HG02571 (cell line): ENCODE measurements around the gene IREB2.
"Not testable (repeated sequence)": the region's sequence is repeated elsewhere in the genome, so short reads cannot be mapped to it uniquely, and the experiment has no call there.

Experiments used
- ATAC-seq: cut with Tn5 transposase; IDR thresholded peaks from one replicate; pipeline ENCODE4 v1.9.1; 2021; ENCODE audit warnings: mild to moderate bottlenecking, moderate library complexity; ENCODE audit not compliant: unreplicated experiment

IREB2 gene

GRCh38 chr15:78461171-78461888 is 23.3 kb downstream of the IREB2 start:
- ATAC-seq: no peak

DNA sequence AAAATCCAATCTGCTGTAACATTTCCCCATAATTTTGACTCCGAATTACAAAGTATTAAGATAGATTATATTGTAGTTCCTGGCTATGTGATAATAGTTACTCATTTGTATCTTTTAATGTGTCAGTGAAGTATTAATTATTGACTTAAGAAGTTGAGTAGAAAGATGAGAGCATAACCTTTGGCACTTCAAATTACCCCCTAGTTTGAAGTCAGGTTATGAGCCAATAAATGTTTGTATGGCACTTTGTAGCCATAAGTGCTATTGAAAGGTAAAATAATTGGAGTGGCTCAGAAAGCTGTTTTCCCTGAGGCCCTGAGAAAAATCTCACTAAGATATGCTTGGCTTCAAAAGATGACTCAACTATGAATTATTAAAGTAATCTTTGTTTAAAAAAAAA is 31.0 kb downstream of the IREB2 start:
- ATAC-seq: no peak

DNA sequence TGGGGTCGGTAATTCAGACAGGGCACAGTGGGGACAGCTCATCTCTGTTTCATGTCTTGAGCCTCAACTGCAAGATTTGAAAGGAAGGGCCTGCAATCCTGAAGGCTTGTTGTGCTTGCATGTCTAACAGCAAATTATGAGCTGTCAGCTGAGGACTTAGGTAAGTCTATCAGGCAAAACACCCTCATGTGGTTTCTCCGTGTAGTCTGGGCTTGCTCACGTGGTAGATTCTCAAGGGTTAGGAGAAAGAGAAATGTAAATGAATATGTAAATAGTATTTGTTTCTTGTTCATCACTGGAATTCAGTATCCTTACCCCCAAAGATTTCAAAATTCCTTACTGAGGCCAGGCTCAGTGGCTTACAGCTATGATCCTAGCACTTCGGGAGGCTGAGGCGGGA is 39.3 kb downstream of the IREB2 start:
- ATAC-seq: no peak

GRCh38 chr15:78479650-78480049 is 41.6 kb downstream of the IREB2 start:
- no peak for ATAC-seq

DNA sequence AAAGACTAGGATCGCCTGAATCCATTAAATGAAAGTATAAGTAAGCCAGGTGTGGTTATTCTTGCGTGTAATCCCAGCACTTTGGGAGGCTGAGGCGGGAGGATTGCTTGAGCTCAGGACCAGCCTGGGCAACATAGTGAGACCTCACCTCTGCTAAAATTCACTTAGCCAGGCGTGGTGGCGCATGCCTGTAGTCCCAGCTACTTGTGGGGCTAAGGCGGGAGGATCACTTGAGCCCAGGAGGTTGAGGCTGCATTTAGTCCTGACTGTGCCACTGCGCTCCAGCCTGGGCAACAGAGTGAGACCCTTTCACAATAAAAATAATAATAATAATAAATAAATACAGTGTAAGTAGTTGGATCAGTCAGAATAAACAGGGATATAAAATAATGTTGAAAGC is 43.9 kb downstream of the IREB2 start:
- ATAC-seq: no peak

DNA sequence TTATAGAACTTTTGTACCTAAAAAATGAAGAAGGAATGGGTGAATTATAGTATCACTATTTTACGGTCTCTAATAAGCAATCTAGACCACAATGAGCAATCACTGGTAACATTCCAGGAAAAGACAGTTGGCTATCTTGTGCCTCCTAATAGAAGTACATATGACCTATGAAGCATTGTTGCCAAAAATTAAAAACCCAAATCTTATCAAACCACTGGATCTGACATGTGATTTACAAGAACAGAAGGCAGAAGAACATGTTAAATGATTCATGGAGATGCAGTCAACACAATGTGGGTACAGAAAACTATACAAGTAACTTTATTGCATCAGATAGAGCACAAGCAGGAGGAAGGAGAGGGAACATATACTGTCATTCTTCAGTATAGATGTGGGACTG is 54.9 kb downstream of the IREB2 start:
- no peak for ATAC-seq

GRCh38 chr15:78501857-78502256 is 63.8 kb downstream of the IREB2 start:
- ATAC-seq: no peak

- no peak for ATAC-seq
These were observed 64.6 kb downstream of the IREB2 start for GRCh38 chr15:78502641-78503040.

DNA sequence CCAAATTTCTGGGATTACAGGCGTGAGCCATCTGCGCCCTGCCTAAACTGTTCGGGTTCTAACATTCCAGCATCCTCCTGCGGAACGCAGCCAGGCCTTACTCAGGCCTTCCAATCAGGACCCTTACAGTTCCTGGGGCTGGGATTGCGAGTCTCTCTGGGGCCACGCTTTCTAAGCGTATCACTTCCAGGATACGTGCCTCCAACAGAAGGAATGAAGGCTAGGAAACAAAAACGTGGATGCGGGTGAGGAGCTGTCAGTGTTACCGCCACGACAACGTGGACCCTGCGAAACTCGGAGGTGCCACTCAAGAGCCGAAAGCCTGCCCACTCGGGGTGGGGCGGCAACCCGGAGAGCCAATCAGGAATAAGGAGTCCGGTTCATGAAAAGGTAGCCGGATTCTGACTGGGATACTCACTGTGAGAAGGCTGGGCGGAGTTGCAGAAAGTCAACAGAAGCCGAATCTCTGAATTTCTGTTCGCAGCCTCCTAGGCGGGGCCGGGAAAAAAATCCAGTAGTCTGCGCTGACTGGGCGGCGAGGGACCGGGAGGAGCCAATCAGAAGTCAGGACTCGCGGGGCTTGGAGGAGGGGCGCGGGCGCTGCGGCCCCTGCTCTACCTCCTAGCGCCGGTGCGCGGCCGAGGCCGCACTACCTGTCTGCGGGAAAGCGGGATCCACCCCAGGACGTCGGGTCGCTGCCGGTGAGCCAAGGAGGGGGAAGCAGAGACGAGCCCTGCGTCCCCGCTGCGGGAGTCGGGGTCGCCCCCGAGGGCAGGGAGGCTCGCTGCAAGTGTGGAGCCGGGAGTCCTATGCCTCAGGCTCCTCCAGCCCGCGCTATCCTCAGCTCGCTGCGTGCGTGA is 69.2 kb downstream of the IREB2 start, which contains the start of gene HYKK:
TSS of gene HYKK (plus strand) at position 607 of the 860 bp plus-strand sequence. CDS start 5,512 bp downstream, outside the sequence.
- ATAC-seq: peak; percentile 90

- peak; percentile 30 for ATAC-seq
These were observed 69.8 kb downstream of the IREB2 start for GRCh38 chr15:78507831-78508160.

GRCh38 chr15:78508272-78508671 is 70.3 kb downstream of the IREB2 start:
- ATAC-seq: no peak

- no peak for ATAC-seq
These were observed 71.8 kb downstream of the IREB2 start for GRCh38 chr15:78509726-78510312.

DNA sequence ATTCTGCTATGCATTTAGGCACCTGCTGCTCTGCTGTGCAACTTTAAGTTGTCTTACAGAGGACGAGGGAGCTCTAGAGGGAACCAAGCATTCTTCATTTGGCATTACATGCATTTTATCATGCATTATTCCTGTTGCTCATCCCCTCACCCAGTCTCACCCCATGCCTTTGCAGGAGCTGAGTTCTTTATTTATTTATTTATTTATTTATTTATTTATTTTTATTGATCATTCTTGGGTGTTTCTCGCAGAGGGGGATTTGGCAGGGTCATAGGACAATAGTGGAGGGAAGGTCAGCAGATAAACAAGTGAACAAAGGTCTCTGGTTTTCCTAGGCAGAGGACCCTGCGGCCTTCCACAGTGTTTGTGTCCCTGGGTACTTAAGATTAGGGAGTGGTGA is 82.0 kb downstream of the IREB2 start:
- not testable (repeated sequence) for ATAC-seq

GRCh38 chr15:78524230-78524629 is 86.2 kb downstream of the IREB2 start:
- no peak for ATAC-seq

- no peak for ATAC-seq
These were observed 89.3 kb downstream of the IREB2 start for GRCh38 chr15:78527325-78527724.

DNA sequence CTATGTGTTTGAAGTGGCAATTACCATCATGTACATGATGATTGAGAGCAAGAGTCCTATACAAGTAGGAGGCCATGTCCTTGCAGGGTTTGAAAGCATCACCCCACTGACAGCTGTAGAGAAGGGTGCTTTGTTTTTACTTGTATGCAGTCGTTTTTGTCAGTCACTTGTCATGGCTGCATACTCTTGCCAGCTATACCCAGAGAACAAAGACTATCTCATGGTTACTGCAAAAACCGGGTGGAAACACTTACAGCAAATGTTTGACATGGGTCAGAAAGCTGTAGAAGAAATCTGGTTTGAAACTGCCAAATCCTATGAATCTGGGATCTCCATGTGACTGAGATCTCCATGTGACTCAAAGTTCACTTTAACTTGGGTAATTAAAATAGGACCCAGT is 95.3 kb downstream of the IREB2 start:
- ATAC-seq: no peak

GRCh38 chr15:78536134-78536533 is 98.1 kb downstream of the IREB2 start:
- no peak for ATAC-seq

- no peak for ATAC-seq
These were observed 99.4 kb downstream of the IREB2 start for GRCh38 chr15:78537266-78537905.

DNA sequence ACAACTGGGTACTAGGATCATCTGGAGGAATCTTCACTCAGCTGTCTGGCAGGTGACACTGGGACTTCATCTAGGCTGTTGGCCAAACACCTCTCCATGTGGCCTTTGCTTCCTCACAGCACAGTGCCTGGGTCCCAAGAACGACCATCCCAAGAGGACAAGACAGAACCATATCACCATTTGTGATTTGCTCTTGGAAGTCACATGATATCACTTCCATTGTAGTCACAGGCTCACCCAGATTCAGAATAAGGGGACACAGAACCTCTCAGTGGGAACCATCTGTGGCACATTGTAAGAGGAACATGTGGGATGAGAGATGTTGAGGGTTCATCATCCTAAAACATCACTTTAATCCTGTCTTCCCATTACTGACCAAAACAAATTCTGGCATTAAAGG is 100.3 kb downstream of the IREB2 start:
- no peak for ATAC-seq

GRCh38 chr15:78539464-78540140 is 101.6 kb downstream of the IREB2 start:
- not testable (repeated sequence) for ATAC-seq
